CD1c-positive myeloid dendritic cell (primary cell): ENCODE measurements around the gene SGMS1.
A peak's percentile ranks its signal among the peaks of the same experiment; 100 is the strongest.
"Not testable (repeated sequence)": the region's sequence is repeated elsewhere in the genome, so short reads cannot be mapped to it uniquely, and the experiment has no call there.

Source experiments
- DNase-seq: peaks from one replicate; pipeline ENCODE4 v3.0.0-alpha.2; 2016; ENCODE audit errors: extremely low spot score

The SGMS1 gene

GRCh38 chr10:50375745-50376144 lies 248.0 kb downstream of the SGMS1 start:
- DNase-seq: no peak

- peak; percentile 15 for DNase-seq
These were observed 248.7 kb downstream of the SGMS1 start for GRCh38 chr10:50375051-50375452.

- no peak for DNase-seq
These were observed 249.8 kb downstream of the SGMS1 start for GRCh38 chr10:50373821-50374501.

- DNase-seq: no peak
These were observed 253.8 kb downstream of the SGMS1 start for GRCh38 chr10:50369931-50370330.

GRCh38 chr10:50367732-50368131 lies 256.0 kb downstream of the SGMS1 start:
- peak; percentile 37 for DNase-seq

- not testable (repeated sequence) for DNase-seq
These were observed 257.3 kb downstream of the SGMS1 start for GRCh38 chr10:50366421-50366820.

- DNase-seq: not testable (repeated sequence)
These were observed 259.0 kb downstream of the SGMS1 start for GRCh38 chr10:50364730-50365129.

GRCh38 chr10:50362547-50363125 lies 261.1 kb downstream of the SGMS1 start:
- peak; percentile 21 for DNase-seq

- no peak for DNase-seq
These were observed 261.8 kb downstream of the SGMS1 start for GRCh38 chr10:50361946-50362345.

- DNase-seq: no peak
These were observed 263.5 kb downstream of the SGMS1 start for GRCh38 chr10:50360077-50360850.

- DNase-seq: no peak
These were observed 264.6 kb downstream of the SGMS1 start for GRCh38 chr10:50358925-50359687.

- DNase-seq: no peak
These were observed 265.3 kb downstream of the SGMS1 start for GRCh38 chr10:50358411-50358810.

GRCh38 chr10:50356481-50356832 lies 267.3 kb downstream of the SGMS1 start:
- DNase-seq: not testable (repeated sequence)

- not testable (repeated sequence) for DNase-seq
These were observed 267.9 kb downstream of the SGMS1 start for GRCh38 chr10:50355693-50356480.

GRCh38 chr10:50351483-50352146 lies 272.1 kb downstream of the SGMS1 start:
- no peak for DNase-seq

- DNase-seq: no peak
These were observed 273.4 kb downstream of the SGMS1 start for GRCh38 chr10:50350366-50350765.

- DNase-seq: no peak
These were observed 274.2 kb downstream of the SGMS1 start for GRCh38 chr10:50349554-50349953.

- no peak for DNase-seq
These were observed 276.4 kb downstream of the SGMS1 start for GRCh38 chr10:50347394-50347802.

GRCh38 chr10:50346942-50347341 lies 276.8 kb downstream of the SGMS1 start:
- DNase-seq: no peak

GRCh38 chr10:50345545-50345944 lies 278.2 kb downstream of the SGMS1 start:
- no peak for DNase-seq
